ENCODE data around the gene SYNPR.

DNA sequence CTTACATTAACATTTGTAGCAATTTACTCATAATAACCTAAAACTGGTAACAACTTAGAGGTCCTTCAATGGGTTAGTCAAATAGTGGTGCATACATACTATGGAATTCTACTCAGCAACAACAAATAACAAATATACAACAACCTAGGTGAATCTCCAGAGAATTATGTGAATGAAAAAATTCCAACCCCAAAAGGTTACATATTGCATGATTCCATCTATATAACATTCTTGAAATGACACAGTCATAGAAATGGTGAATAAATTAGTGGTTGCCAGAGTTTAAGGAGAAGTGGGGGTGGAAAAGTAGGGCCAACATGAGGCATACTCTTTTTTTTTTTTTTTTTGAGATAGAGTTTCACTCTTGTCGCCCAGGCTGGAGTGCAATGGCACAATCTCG, 361.7 kb downstream of the SYNPR start:
- TF ChIP-seq, protein P1, sequence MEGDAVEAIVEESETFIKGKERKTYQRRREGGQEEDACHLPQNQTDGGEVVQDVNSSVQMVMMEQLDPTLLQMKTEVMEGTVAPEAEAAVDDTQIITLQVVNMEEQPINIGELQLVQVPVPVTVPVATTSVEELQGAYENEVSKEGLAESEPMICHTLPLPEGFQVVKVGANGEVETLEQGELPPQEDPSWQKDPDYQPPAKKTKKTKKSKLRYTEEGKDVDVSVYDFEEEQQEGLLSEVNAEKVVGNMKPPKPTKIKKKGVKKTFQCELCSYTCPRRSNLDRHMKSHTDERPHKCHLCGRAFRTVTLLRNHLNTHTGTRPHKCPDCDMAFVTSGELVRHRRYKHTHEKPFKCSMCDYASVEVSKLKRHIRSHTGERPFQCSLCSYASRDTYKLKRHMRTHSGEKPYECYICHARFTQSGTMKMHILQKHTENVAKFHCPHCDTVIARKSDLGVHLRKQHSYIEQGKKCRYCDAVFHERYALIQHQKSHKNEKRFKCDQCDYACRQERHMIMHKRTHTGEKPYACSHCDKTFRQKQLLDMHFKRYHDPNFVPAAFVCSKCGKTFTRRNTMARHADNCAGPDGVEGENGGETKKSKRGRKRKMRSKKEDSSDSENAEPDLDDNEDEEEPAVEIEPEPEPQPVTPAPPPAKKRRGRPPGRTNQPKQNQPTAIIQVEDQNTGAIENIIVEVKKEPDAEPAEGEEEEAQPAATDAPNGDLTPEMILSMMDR (IDR thresholded peaks at IDR 0.05; ENCODE audit: insufficient read depth, low read length), result no peak
- no peak for TF ChIP-seq SPI1 (IDR thresholded peaks at IDR 0.05; ENCODE audit: borderline replicate concordance, low read depth)
- TF ChIP-seq, protein P2, sequence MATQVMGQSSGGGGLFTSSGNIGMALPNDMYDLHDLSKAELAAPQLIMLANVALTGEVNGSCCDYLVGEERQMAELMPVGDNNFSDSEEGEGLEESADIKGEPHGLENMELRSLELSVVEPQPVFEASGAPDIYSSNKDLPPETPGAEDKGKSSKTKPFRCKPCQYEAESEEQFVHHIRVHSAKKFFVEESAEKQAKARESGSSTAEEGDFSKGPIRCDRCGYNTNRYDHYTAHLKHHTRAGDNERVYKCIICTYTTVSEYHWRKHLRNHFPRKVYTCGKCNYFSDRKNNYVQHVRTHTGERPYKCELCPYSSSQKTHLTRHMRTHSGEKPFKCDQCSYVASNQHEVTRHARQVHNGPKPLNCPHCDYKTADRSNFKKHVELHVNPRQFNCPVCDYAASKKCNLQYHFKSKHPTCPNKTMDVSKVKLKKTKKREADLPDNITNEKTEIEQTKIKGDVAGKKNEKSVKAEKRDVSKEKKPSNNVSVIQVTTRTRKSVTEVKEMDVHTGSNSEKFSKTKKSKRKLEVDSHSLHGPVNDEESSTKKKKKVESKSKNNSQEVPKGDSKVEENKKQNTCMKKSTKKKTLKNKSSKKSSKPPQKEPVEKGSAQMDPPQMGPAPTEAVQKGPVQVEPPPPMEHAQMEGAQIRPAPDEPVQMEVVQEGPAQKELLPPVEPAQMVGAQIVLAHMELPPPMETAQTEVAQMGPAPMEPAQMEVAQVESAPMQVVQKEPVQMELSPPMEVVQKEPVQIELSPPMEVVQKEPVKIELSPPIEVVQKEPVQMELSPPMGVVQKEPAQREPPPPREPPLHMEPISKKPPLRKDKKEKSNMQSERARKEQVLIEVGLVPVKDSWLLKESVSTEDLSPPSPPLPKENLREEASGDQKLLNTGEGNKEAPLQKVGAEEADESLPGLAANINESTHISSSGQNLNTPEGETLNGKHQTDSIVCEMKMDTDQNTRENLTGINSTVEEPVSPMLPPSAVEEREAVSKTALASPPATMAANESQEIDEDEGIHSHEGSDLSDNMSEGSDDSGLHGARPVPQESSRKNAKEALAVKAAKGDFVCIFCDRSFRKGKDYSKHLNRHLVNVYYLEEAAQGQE (IDR thresholded peaks at IDR 0.05; ENCODE audit: insufficient replicate concordance, low read depth), result no peak
- no peak for TF ChIP-seq GABPA (IDR thresholded peaks at IDR 0.05; ENCODE audit: low read depth)

Data from HL-60 (cell line).